ENCODE measurements around the gene TGFBR3. TPM values are rescaled to one million over a fixed set of nuclear protein-coding genes. Genes with fewer than 3 reads are reported as not detected.

Gene TGFBR3
- total and polyA plus RNA-seq, 9 of the 15 experiments (the other 6 are each of a cell fraction or from before 2014, with no cell fraction given) = 3.6 to 32.4 (median 15.6) TPM

DNA sequence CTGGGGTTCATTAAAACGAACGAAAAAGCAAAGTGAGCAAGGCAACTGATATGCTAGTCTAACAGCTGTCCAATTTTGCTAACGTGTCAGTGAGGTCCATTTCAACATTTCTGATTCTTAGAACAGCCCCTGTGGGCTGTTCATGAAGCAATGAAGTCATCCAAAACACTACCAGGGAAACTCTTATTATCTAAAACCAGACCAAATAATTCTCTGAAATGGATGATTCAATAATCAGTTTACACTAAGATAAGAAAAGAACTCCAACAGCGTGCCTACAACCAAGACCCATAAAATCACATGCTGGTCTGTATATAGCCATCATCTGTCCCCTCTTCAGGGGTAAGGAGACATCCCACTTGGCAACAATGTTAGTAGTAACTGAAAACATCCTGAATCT lies 122.7 kb downstream of the TGFBR3 start (continued):
- TF ChIP-seq MAZ (CRISPR knock-in tag; conservative IDR thresholded peaks at IDR 0.05 in 1 of 2, IDR thresholded peaks at IDR 0.05 in 1 of 2) = peak in 1 of 2 experiments; percentile 34; a peak in 1 of 4 replicates
- peak; percentile 25; the same call in 1 of the 2 replicates for TF ChIP-seq CXXC5 (CRISPR knock-in tag; IDR thresholded peaks at IDR 0.05)
- peak; percentile 31; the same call in 1 of the 2 replicates for TF ChIP-seq TCF3 (CRISPR knock-in tag; IDR thresholded peaks at IDR 0.05)
- 0 out of 4 replicates have a peak, but pooled peaks of 1 of the 2 experiments have one; percentile 34 for TF ChIP-seq HDAC1 (IDR thresholded peaks at IDR 0.05)
- TF ChIP-seq NCOR1 (IDR thresholded peaks at IDR 0.05) = 0 out of 2 replicates have a peak, but pooled peaks have one; percentile 36
- TF ChIP-seq, protein P1, sequence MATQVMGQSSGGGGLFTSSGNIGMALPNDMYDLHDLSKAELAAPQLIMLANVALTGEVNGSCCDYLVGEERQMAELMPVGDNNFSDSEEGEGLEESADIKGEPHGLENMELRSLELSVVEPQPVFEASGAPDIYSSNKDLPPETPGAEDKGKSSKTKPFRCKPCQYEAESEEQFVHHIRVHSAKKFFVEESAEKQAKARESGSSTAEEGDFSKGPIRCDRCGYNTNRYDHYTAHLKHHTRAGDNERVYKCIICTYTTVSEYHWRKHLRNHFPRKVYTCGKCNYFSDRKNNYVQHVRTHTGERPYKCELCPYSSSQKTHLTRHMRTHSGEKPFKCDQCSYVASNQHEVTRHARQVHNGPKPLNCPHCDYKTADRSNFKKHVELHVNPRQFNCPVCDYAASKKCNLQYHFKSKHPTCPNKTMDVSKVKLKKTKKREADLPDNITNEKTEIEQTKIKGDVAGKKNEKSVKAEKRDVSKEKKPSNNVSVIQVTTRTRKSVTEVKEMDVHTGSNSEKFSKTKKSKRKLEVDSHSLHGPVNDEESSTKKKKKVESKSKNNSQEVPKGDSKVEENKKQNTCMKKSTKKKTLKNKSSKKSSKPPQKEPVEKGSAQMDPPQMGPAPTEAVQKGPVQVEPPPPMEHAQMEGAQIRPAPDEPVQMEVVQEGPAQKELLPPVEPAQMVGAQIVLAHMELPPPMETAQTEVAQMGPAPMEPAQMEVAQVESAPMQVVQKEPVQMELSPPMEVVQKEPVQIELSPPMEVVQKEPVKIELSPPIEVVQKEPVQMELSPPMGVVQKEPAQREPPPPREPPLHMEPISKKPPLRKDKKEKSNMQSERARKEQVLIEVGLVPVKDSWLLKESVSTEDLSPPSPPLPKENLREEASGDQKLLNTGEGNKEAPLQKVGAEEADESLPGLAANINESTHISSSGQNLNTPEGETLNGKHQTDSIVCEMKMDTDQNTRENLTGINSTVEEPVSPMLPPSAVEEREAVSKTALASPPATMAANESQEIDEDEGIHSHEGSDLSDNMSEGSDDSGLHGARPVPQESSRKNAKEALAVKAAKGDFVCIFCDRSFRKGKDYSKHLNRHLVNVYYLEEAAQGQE (IDR thresholded peaks at IDR 0.05; ENCODE audit: borderline replicate concordance) = peak; percentile 13; the same call in 1 of the 2 replicates
- TF ChIP-seq, protein P1 (CRISPR knock-in tag; IDR thresholded peaks at IDR 0.05; ENCODE audit: low read depth) = no peak
- TF ChIP-seq, protein P2, sequence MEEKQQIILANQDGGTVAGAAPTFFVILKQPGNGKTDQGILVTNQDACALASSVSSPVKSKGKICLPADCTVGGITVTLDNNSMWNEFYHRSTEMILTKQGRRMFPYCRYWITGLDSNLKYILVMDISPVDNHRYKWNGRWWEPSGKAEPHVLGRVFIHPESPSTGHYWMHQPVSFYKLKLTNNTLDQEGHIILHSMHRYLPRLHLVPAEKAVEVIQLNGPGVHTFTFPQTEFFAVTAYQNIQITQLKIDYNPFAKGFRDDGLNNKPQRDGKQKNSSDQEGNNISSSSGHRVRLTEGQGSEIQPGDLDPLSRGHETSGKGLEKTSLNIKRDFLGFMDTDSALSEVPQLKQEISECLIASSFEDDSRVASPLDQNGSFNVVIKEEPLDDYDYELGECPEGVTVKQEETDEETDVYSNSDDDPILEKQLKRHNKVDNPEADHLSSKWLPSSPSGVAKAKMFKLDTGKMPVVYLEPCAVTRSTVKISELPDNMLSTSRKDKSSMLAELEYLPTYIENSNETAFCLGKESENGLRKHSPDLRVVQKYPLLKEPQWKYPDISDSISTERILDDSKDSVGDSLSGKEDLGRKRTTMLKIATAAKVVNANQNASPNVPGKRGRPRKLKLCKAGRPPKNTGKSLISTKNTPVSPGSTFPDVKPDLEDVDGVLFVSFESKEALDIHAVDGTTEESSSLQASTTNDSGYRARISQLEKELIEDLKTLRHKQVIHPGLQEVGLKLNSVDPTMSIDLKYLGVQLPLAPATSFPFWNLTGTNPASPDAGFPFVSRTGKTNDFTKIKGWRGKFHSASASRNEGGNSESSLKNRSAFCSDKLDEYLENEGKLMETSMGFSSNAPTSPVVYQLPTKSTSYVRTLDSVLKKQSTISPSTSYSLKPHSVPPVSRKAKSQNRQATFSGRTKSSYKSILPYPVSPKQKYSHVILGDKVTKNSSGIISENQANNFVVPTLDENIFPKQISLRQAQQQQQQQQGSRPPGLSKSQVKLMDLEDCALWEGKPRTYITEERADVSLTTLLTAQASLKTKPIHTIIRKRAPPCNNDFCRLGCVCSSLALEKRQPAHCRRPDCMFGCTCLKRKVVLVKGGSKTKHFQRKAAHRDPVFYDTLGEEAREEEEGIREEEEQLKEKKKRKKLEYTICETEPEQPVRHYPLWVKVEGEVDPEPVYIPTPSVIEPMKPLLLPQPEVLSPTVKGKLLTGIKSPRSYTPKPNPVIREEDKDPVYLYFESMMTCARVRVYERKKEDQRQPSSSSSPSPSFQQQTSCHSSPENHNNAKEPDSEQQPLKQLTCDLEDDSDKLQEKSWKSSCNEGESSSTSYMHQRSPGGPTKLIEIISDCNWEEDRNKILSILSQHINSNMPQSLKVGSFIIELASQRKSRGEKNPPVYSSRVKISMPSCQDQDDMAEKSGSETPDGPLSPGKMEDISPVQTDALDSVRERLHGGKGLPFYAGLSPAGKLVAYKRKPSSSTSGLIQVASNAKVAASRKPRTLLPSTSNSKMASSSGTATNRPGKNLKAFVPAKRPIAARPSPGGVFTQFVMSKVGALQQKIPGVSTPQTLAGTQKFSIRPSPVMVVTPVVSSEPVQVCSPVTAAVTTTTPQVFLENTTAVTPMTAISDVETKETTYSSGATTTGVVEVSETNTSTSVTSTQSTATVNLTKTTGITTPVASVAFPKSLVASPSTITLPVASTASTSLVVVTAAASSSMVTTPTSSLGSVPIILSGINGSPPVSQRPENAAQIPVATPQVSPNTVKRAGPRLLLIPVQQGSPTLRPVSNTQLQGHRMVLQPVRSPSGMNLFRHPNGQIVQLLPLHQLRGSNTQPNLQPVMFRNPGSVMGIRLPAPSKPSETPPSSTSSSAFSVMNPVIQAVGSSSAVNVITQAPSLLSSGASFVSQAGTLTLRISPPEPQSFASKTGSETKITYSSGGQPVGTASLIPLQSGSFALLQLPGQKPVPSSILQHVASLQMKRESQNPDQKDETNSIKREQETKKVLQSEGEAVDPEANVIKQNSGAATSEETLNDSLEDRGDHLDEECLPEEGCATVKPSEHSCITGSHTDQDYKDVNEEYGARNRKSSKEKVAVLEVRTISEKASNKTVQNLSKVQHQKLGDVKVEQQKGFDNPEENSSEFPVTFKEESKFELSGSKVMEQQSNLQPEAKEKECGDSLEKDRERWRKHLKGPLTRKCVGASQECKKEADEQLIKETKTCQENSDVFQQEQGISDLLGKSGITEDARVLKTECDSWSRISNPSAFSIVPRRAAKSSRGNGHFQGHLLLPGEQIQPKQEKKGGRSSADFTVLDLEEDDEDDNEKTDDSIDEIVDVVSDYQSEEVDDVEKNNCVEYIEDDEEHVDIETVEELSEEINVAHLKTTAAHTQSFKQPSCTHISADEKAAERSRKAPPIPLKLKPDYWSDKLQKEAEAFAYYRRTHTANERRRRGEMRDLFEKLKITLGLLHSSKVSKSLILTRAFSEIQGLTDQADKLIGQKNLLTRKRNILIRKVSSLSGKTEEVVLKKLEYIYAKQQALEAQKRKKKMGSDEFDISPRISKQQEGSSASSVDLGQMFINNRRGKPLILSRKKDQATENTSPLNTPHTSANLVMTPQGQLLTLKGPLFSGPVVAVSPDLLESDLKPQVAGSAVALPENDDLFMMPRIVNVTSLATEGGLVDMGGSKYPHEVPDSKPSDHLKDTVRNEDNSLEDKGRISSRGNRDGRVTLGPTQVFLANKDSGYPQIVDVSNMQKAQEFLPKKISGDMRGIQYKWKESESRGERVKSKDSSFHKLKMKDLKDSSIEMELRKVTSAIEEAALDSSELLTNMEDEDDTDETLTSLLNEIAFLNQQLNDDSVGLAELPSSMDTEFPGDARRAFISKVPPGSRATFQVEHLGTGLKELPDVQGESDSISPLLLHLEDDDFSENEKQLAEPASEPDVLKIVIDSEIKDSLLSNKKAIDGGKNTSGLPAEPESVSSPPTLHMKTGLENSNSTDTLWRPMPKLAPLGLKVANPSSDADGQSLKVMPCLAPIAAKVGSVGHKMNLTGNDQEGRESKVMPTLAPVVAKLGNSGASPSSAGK (IDR thresholded peaks at IDR 0.05) = 0 out of 2 replicates have a peak, but pooled peaks have one; percentile 17
